Panc1 (cell line): ENCODE measurements around the gene OR4D2. TPM values are rescaled to one million over a fixed set of nuclear protein-coding genes. Genes with fewer than 3 reads are reported as not detected.

Source experiments
- ATAC-seq: fragments of 200-7000 bp; cut with Tn5 transposase; 2 replicates; pipeline ENCODE4 v1.9.1; 2020; ENCODE audit warnings: mild to moderate bottlenecking, moderate library complexity
- BruUV-seq: library from RNA; stranded (reverse); fragments of 400-500 nt; replicated peaks from 2 replicates; lab custom pipeline; 2021; lab: Mats Ljungman, UMichigan
- CTCF ChIA-PET: fragments of 300-600 bp; sonication (Branson Sonifier 250); formaldehyde crosslinking; loops from one replicate; lab custom pipeline; 2022; ENCODE audit warnings: antibody characterized with exemption; lab: Charles Lee
- POLR2A ChIA-PET: fragments of 300-600 bp; sonication (Branson Sonifier 250); formaldehyde crosslinking; loops from one replicate; lab custom pipeline; 2022; ENCODE audit warnings: antibody characterized with exemption; lab: Charles Lee
- DNase-seq: peaks from one replicate; pipeline ENCODE4 v3.0.0-alpha.2; 2010; ENCODE audit warnings: low read depth, low spot score
- H3K27ac ChIP-seq: 2 replicates; pipeline ENCODE4 v1.5.1; 2011; ENCODE audit warnings: mild to moderate bottlenecking, low read length, inconsistent platforms
- H3K27me3 ChIP-seq: fragments of 200-500 bp; sonication (Bioruptor generic); 2 replicates; pipeline ENCODE4 v1.6.0; 2014; ENCODE audit warnings: low read length, inconsistent platforms; ENCODE audit not compliant: control insufficient read depth, insufficient read depth
- H3K36me3 ChIP-seq: fragments of 200-500 bp; sonication (Bioruptor generic); 2 replicates; pipeline ENCODE4 v1.5.1; 2014; ENCODE audit warnings: inconsistent platforms, mild to moderate bottlenecking, low read length, moderate library complexity; ENCODE audit not compliant: control insufficient read depth, insufficient read depth
- H3K4me1 ChIP-seq: 2 replicates; pipeline ENCODE4 v1.5.1; 2011; ENCODE audit warnings: inconsistent platforms, mild to moderate bottlenecking, low read length, moderate library complexity; ENCODE audit not compliant: control insufficient read depth, insufficient read depth
- H3K4me3 ChIP-seq, 2 experiments: 2 replicates each; pipeline ENCODE4 v1.5.1; 2011 to 2012; ENCODE audit warnings: low read depth in 2 of 2, low read length in 2 of 2, mild to moderate bottlenecking in 2 of 2, inconsistent platforms in 1 of 2, moderate library complexity in 1 of 2
- H3K9me3 ChIP-seq: fragments of 200-500 bp; sonication (Bioruptor generic); 2 replicates; pipeline ENCODE4 v1.5.1; 2014; ENCODE audit warnings: low read depth, mild to moderate bottlenecking, inconsistent platforms, low read length, moderate library complexity; ENCODE audit not compliant: control insufficient read depth, insufficient read depth
- POLR2AphosphoS5 ChIP-seq: IDR thresholded peaks from 2 replicates; pipeline ENCODE4 v1.6.1; 2012; ENCODE audit warnings: mild to moderate bottlenecking, low read depth, low read length, moderate library complexity
- SIN3A ChIP-seq: IDR thresholded peaks from 2 replicates; pipeline ENCODE4 v1.6.1; 2012; ENCODE audit warnings: low read depth, mild to moderate bottlenecking, low read length, moderate library complexity, borderline replicate concordance; ENCODE audit not compliant: insufficient read depth
- TCF7L2 ChIP-seq: IDR thresholded peaks from 2 replicates; pipeline ENCODE4 v1.6.1; 2011; ENCODE audit warnings: mild to moderate bottlenecking, low read depth, low read length, inconsistent platforms
- in situ Hi-C: cut with HindIII; loops from 2 replicates; pipeline ENCODE4 v1.10.0; 2016; ENCODE audit warnings: low sequenced_read_pairs, low pct_unique_long_range_greater_than_20kb
- intact Hi-C: fragments of 100-400 bp; cut with micrococcal nuclease; formaldehyde crosslinking; loops from one replicate; pipeline ENCODE4 v1.10.0; 2022; ENCODE audit not compliant: unreplicated experiment
- total RNA-seq: library from RNA; stranded (reverse); gene quantifications from one replicate; pipeline ENCODE4 v1.2.1, GENCODE V29; 2021; ENCODE audit not compliant: unreplicated experiment
- TF ChIP-seq, protein P1 (sequence below), 2 experiments: IDR thresholded peaks; 2 replicates each; pipeline ENCODE4 v1.6.1; 2011 to 2012; ENCODE audit warnings: low read depth in 2 of 2, control low read depth in 1 of 2, low read length in 1 of 2, mild to moderate bottlenecking in 1 of 2, moderate library complexity in 1 of 2; ENCODE audit not compliant: insufficient read depth in 1 of 2
- TF ChIP-seq, protein P2 (sequence below): fragments of 450-650 bp; IDR thresholded peaks from 2 replicates; pipeline ENCODE4 v1.5.1; 2017; ENCODE audit warnings: mild to moderate bottlenecking

The OR4D2 gene
- total RNA-seq, 1 experiment from 2014 or later = not detected

DNA sequence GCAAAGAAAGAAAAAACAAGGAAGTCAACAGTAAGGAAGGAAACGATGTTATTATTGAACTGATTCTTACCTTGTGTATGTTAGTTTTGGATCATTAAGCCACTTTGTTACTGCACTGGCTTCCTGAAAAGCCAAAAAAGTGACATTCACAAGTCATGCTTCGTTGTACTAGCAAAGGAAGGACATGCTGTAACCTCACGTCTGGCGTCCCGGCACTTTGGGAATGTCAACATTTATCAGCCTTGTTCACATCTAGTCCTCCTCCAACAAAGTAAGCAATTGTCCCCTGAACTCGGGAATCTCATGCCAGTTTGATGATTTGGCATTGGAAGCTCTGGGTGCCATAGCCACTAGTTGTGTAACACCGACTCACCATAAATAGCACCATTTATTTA lies 53.0 kb downstream of the OR4D2 start:
- Histone ChIP-seq H3K27ac (peak overlapping the region; percentile 87), H3K36me3 (peaks cover 3% of the 10 kb centered on the region; the same call in 1 of the 2 replicates), H3K27me3 (no peaks in the 10 kb centered on the region), H3K4me1 (no peaks in the 10 kb centered on the region; the same call in 1 of the 2 replicates), H3K9me3 (no peaks in the 10 kb centered on the region), H3K4me3 (peak overlapping the region; percentile 82 to 92)
- TF ChIP-seq TCF7L2 (no peak), POLR2AphosphoS5 (no peak), SIN3A (no peak)
- TF ChIP-seq, protein P1, sequence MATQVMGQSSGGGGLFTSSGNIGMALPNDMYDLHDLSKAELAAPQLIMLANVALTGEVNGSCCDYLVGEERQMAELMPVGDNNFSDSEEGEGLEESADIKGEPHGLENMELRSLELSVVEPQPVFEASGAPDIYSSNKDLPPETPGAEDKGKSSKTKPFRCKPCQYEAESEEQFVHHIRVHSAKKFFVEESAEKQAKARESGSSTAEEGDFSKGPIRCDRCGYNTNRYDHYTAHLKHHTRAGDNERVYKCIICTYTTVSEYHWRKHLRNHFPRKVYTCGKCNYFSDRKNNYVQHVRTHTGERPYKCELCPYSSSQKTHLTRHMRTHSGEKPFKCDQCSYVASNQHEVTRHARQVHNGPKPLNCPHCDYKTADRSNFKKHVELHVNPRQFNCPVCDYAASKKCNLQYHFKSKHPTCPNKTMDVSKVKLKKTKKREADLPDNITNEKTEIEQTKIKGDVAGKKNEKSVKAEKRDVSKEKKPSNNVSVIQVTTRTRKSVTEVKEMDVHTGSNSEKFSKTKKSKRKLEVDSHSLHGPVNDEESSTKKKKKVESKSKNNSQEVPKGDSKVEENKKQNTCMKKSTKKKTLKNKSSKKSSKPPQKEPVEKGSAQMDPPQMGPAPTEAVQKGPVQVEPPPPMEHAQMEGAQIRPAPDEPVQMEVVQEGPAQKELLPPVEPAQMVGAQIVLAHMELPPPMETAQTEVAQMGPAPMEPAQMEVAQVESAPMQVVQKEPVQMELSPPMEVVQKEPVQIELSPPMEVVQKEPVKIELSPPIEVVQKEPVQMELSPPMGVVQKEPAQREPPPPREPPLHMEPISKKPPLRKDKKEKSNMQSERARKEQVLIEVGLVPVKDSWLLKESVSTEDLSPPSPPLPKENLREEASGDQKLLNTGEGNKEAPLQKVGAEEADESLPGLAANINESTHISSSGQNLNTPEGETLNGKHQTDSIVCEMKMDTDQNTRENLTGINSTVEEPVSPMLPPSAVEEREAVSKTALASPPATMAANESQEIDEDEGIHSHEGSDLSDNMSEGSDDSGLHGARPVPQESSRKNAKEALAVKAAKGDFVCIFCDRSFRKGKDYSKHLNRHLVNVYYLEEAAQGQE (IDR thresholded peaks at IDR 0.05; ENCODE audit: insufficient read depth in 1 of 2, low read depth in 2 of 2, low read length in 1 of 2) = no peak
- TF ChIP-seq, protein P2, sequence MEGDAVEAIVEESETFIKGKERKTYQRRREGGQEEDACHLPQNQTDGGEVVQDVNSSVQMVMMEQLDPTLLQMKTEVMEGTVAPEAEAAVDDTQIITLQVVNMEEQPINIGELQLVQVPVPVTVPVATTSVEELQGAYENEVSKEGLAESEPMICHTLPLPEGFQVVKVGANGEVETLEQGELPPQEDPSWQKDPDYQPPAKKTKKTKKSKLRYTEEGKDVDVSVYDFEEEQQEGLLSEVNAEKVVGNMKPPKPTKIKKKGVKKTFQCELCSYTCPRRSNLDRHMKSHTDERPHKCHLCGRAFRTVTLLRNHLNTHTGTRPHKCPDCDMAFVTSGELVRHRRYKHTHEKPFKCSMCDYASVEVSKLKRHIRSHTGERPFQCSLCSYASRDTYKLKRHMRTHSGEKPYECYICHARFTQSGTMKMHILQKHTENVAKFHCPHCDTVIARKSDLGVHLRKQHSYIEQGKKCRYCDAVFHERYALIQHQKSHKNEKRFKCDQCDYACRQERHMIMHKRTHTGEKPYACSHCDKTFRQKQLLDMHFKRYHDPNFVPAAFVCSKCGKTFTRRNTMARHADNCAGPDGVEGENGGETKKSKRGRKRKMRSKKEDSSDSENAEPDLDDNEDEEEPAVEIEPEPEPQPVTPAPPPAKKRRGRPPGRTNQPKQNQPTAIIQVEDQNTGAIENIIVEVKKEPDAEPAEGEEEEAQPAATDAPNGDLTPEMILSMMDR = no peak
- intact Hi-C loops = no loop called here
- DNase-seq (no peak), ATAC-seq (no peak)
- ChIA-PET CTCF (no interaction called here), POLR2A (no interaction called here)
- no TSS peak for BruUV-seq
- in situ Hi-C loops = no loop called here

Other genes with a start within 250 kb of the OR4D2 start
- gene CUEDC1, start 211.6 kb upstream of the OR4D2 start, total RNA-seq = 103 TPM
- gene VEZF1, start 178.7 kb upstream of the OR4D2 start, total RNA-seq = 73.5 TPM
- 362 TPM for gene SRSF1, start 159.7 kb upstream of the OR4D2 start, total RNA-seq
- gene DYNLL2, start 83.6 kb upstream of the OR4D2 start, total RNA-seq = 19.8 TPM
- gene OR4D1, start 18.6 kb upstream of the OR4D2 start, total RNA-seq = 0.05 TPM
- gene EPX, start 25.7 kb downstream of the OR4D2 start, total RNA-seq = not detected
- 12.1 TPM for gene MKS1, start 52.3 kb downstream of the OR4D2 start, total RNA-seq
- gene LPO, start 71.6 kb downstream of the OR4D2 start, total RNA-seq = not detected
- gene MPO, start 114.0 kb downstream of the OR4D2 start, total RNA-seq = not detected
- 0.05 TPM for gene TSPOAP1, start 161.8 kb downstream of the OR4D2 start, total RNA-seq
- gene SUPT4H1, start 185.2 kb downstream of the OR4D2 start, total RNA-seq = 53.8 TPM